ENCODE data around the gene ZNF160. TPM values are rescaled to one million over a fixed set of nuclear protein-coding genes. Genes with fewer than 3 reads are reported as not detected.

The ZNF160 gene
- total and polyA plus RNA-seq, 4 donors = 16.7 to 86.9 (median 22.4) TPM

GRCh38 chr19:53055117-53055516, 48.1 kb downstream of the ZNF160 start:
- ATAC-seq (ENCODE audit: insufficient read depth, low FRiP score) = no peak
- Histone ChIP-seq H3K9me3 (ENCODE audit: control insufficient read depth in 4 of 4, insufficient read depth in 3 of 4, low read length in 3 of 4) (peaks cover 0 to 43% (median 2%) of the 10 kb centered on the region in 4 donors), H3K27ac (ENCODE audit: low read depth in 1 of 2, low read length in 1 of 2) (no peak overlapping the region), H3K27me3 (ENCODE audit: control insufficient read depth in 3 of 3, insufficient read depth in 3 of 3, low read length in 2 of 3) (peaks cover 0 to 4% (median 0%) of the 10 kb centered on the region in 3 donors), H3K4me1 (ENCODE audit: control insufficient read depth in 5 of 5, insufficient read depth in 5 of 5, low read length in 5 of 5) (no peaks in the 10 kb centered on the region), H3K9ac (ENCODE audit: insufficient read depth in 1 of 2, low read length in 2 of 2) (no peak overlapping the region), H3K36me3 (ENCODE audit: control insufficient read depth in 4 of 4, insufficient read depth in 4 of 4, low read length in 4 of 4) (no peaks in the 10 kb centered on the region), H3K4me3 (no peak overlapping the region)
- WGBS, 2 donors = 32 to 76% methylated on average over 2 of the region's 2 CpGs
- DNase-seq = peak in 2 of 3 donors; percentile 8 to 24
- TF ChIP-seq, protein P1, sequence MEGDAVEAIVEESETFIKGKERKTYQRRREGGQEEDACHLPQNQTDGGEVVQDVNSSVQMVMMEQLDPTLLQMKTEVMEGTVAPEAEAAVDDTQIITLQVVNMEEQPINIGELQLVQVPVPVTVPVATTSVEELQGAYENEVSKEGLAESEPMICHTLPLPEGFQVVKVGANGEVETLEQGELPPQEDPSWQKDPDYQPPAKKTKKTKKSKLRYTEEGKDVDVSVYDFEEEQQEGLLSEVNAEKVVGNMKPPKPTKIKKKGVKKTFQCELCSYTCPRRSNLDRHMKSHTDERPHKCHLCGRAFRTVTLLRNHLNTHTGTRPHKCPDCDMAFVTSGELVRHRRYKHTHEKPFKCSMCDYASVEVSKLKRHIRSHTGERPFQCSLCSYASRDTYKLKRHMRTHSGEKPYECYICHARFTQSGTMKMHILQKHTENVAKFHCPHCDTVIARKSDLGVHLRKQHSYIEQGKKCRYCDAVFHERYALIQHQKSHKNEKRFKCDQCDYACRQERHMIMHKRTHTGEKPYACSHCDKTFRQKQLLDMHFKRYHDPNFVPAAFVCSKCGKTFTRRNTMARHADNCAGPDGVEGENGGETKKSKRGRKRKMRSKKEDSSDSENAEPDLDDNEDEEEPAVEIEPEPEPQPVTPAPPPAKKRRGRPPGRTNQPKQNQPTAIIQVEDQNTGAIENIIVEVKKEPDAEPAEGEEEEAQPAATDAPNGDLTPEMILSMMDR (IDR thresholded peaks at IDR 0.05; ENCODE audit: control extremely low read depth, extremely low read depth) = no peak

DNA sequence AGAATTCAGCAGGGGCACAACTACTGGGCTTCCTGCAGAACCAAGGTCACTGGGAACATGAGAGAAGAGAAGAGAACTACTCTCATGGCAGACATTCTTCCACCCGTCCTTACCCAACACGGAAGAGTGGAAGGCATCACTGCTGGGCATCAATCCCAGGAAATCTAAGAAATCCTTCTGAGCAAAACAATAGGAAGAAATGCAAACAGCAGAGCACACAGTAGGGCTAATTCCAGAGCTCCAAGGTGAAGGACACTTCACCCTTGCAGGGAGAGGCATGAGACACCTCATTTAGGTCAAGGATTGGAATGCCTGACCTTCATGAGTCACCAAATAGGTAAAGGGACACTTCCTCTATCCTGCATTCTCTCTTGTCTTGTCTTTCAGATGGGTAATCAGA, 55.8 kb downstream of the ZNF160 start:
- ATAC-seq (ENCODE audit: insufficient read depth, low FRiP score) = no peak
- H3K4me3 ChIP-seq = no peak overlapping the region
- H3K27me3 ChIP-seq (ENCODE audit: control insufficient read depth in 3 of 3, insufficient read depth in 3 of 3, low read length in 2 of 3) = no peaks in the 10 kb centered on the region
- H3K9ac ChIP-seq (ENCODE audit: insufficient read depth in 1 of 2, low read length in 2 of 2) = no peak overlapping the region
- H3K4me1 ChIP-seq (ENCODE audit: control insufficient read depth in 5 of 5, insufficient read depth in 5 of 5, low read length in 5 of 5) = no peaks in the 10 kb centered on the region
- no peak for DNase-seq
- H3K36me3 ChIP-seq (ENCODE audit: control insufficient read depth in 4 of 4, insufficient read depth in 4 of 4, low read length in 4 of 4) = no peaks in the 10 kb centered on the region
- TF ChIP-seq, protein P1 (IDR thresholded peaks at IDR 0.05; ENCODE audit: control extremely low read depth, extremely low read depth) = no peak
- peaks cover 0 to 26% (median 4%) of the 10 kb centered on the region in 4 donors for H3K9me3 ChIP-seq (ENCODE audit: control insufficient read depth in 4 of 4, insufficient read depth in 3 of 4, low read length in 3 of 4)
- H3K27ac ChIP-seq (ENCODE audit: low read depth in 1 of 2, low read length in 1 of 2) = no peak overlapping the region
- 91 to 97% methylated on average over 2 of the region's 2 CpGs for WGBS, 2 donors

GRCh38 chr19:53045536-53045935, 57.7 kb downstream of the ZNF160 start:
- H3K4me3 ChIP-seq = no peak overlapping the region
- TF ChIP-seq, protein P1 (IDR thresholded peaks at IDR 0.05; ENCODE audit: control extremely low read depth, extremely low read depth) = no peak
- H3K36me3 ChIP-seq (ENCODE audit: control insufficient read depth in 4 of 4, insufficient read depth in 4 of 4, low read length in 4 of 4) = no peaks in the 10 kb centered on the region
- DNase-seq (no peak), ATAC-seq (ENCODE audit: insufficient read depth, low FRiP score) (no peak)
- no peak overlapping the region for H3K9ac ChIP-seq (ENCODE audit: insufficient read depth in 1 of 2, low read length in 2 of 2)
- 68 to 86% methylated on average over 16 of the region's 16 CpGs for WGBS, 2 donors
- H3K9me3 ChIP-seq (ENCODE audit: control insufficient read depth in 4 of 4, insufficient read depth in 3 of 4, low read length in 3 of 4) = peaks cover 0 to 20% (median 4%) of the 10 kb centered on the region in 4 donors
- H3K27ac ChIP-seq (ENCODE audit: low read depth in 1 of 2, low read length in 1 of 2) = no peak overlapping the region
- H3K27me3 ChIP-seq (ENCODE audit: control insufficient read depth in 3 of 3, insufficient read depth in 3 of 3, low read length in 2 of 3) = peaks cover 0 to 3% (median 2%) of the 10 kb centered on the region in 3 donors
- H3K4me1 ChIP-seq (ENCODE audit: control insufficient read depth in 5 of 5, insufficient read depth in 5 of 5, low read length in 5 of 5) = no peaks in the 10 kb centered on the region

DNA sequence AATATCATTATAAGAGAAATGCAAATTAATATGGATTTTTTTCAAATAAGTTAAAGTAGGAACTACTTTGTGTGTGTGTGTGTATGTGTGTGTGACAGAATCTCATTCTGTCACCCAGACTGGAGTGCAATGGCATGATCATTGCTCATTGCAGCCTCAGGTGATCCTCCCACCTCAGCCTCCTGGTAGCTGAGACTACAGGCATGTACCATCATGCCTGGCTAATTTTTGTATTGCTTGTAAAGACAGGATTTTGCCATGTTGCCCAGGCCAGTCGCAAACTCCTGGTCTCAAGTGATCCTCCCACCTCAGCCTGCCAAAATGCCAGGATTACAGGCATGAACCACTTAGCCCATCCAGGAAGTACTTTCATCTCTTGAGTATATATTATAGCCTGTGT, 61.9 kb downstream of the ZNF160 start:
- no peak for ATAC-seq (ENCODE audit: insufficient read depth, low FRiP score)
- H3K4me1 ChIP-seq (ENCODE audit: control insufficient read depth in 5 of 5, insufficient read depth in 5 of 5, low read length in 5 of 5) = peaks cover 0 to 2% (median 0%) of the 10 kb centered on the region in 5 donors
- 74 to 96% methylated on average over 1 of the region's 1 CpG for WGBS, 2 donors
- H3K27me3 ChIP-seq (ENCODE audit: control insufficient read depth in 3 of 3, insufficient read depth in 3 of 3, low read length in 2 of 3) = peaks cover 3 to 4% (median 3%) of the 10 kb centered on the region in 3 donors
- TF ChIP-seq, protein P1 (IDR thresholded peaks at IDR 0.05; ENCODE audit: control extremely low read depth, extremely low read depth) = no peak
- no peak overlapping the region for H3K27ac ChIP-seq (ENCODE audit: low read depth in 1 of 2, low read length in 1 of 2)
- peaks cover 0 to 33% (median 3%) of the 10 kb centered on the region in 4 donors for H3K9me3 ChIP-seq (ENCODE audit: control insufficient read depth in 4 of 4, insufficient read depth in 3 of 4, low read length in 3 of 4)
- H3K4me3 ChIP-seq = no peak overlapping the region
- H3K9ac ChIP-seq (ENCODE audit: insufficient read depth in 1 of 2, low read length in 2 of 2) = no peak overlapping the region
- no peak for DNase-seq
- no peaks in the 10 kb centered on the region for H3K36me3 ChIP-seq (ENCODE audit: control insufficient read depth in 4 of 4, insufficient read depth in 4 of 4, low read length in 4 of 4)
